GM12891 (cell line): Measurements from ENCODE around the gene ATP6V1G2.
"Not testable (repeated sequence)": the region's sequence is repeated elsewhere in the genome, so short reads cannot be mapped to it uniquely, and the experiment has no call there.

Experiments
- POLR2A ChIP-seq: IDR thresholded peaks from 2 replicates; pipeline ENCODE4 v1.6.1; 2011; ENCODE audit warnings: low read depth, low read length, control low read depth
- POLR2AphosphoS5 ChIP-seq: IDR thresholded peaks from 2 replicates; pipeline ENCODE4 v1.6.1; 2011; ENCODE audit warnings: low read depth, low read length, control low read depth
- TAF1 ChIP-seq: IDR thresholded peaks from 2 replicates; pipeline ENCODE4 v1.6.1; 2011; ENCODE audit warnings: low read depth, low read length, control low read depth

- not testable (repeated sequence) for TF ChIP-seq POLR2AphosphoS5, POLR2A, TAF1
Measured at GRCh38 chr6:31509036-31509435, 37.4 kb downstream of the ATP6V1G2 start.
